ENCODE data around the gene PJVK. TPM values are rescaled to one million over a fixed set of nuclear protein-coding genes. Genes with fewer than 3 reads are reported as not detected.

Gene PJVK
- total RNA-seq, 1 experiment from 2014 or later, result 8.9 TPM

DNA sequence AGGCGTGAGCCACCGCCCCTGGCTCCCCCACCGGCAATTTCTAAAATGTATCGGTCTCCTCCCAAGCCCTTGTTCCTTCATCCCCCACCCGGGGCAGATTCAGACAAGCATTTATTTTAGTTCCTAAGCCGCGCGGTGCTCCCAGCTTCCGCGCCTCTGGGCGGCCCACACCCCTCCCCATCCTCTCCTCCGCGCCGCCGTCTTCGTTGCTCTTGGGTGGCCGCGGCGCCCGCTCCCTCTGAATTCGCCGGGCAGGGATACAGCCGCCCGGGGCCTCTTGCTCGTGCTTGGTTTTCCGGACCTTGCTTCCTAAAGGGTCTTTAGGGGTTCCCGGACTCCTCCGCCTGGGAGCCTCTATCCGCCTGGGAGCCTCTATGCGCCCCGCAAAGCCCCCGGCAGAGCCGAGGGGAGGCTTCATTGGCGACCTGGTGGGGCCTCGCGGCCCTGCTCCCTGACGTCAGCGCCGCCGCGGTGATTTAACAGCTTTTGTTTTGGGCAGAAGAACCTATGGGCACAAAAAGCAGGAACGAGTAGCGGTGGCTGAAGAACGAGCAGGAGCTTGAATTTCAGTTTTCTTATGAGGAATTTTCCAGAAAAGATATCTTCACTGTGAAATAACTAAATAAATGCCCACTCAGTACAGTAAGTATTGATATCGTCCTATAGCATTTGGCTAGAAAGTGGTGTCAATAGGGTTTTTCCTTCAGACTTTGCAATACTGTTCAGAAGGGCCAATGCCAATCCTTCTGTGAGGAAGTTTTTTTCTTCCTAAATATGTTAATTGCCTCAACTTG lies 37.5 kb upstream of the PJVK start:
- Histone ChIP-seq H3K9ac (ENCODE audit: low read length) (peak overlapping the region; percentile 58), H4K20me1 (ENCODE audit: insufficient read depth, low read depth, low read length) (no peaks in the 10 kb centered on the region), H3K27ac (ENCODE audit: low read length) (no peak overlapping the region), H3K36me3 (ENCODE audit: insufficient read depth, low read length) (no peaks in the 10 kb centered on the region), H3K9me2 (replicated peaks; ENCODE audit: insufficient read depth, low read length) (no peaks in the 10 kb centered on the region), H3K9me3 (ENCODE audit: low read length) (no peaks in the 10 kb centered on the region), H3K4me1 (ENCODE audit: low read length) (peaks cover 23% of the 10 kb centered on the region), H3K4me2 (ENCODE audit: low read depth, low read length, poor library complexity, severe bottlenecking) (peak overlapping the region; percentile 96), H3K79me2 (ENCODE audit: low read length) (no peaks in the 10 kb centered on the region), H2AFZ (ENCODE audit: low read length) (peak overlapping the region; percentile 82), H3K27me3 (ENCODE audit: low read length) (no peaks in the 10 kb centered on the region), H3K4me3 (ENCODE audit: low read length) (peak overlapping the region; percentile 71)
- peak; percentile 86 for DNase-seq

DNA sequence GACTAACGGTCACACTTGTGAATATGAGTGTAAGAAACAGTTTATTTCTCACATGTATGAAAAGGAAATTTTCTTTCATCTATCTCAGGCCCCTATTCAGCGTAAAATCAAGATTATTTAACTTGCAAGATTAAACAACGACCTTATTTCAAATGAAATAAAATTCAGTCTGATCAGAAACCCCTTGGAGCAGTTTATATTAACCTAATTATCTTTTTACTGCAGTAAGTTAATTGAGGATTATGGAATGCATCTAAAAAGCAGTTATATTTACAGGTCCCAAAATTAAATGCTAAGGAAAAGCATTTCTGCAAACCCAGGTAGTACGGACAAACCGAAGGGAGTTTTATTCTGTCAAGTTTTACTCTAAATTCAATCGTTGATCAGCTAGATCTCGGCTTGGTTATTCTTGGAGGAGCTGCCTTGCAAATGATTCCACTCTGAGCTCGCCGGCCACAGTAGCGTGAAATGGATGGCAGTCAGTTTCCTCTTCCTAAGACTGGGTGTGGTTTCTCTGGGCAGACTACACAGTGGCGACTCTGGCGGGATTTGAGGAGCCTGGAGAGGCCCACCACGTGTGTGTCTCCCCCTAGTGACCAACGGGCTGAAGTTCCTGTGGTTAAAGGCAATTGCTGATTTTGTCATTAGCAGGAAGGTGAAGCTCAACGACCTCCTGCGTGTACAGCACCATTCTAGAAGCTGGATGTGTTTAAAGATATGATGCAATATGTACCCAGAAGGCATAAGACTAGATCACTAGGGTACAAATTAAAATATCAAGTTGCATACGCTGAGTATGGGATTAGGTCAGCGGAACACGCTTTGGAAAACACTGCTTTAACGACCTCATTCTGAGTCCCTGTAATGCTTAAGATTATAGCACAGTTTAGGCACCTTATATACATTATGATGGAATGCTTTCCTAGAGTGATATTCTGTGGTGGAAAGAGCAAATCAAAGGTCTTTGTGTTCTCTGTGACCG lies 36.6 kb upstream of the PJVK start:
- H3K4me1 ChIP-seq (ENCODE audit: low read length), result peaks cover 23% of the 10 kb centered on the region
- no peaks in the 10 kb centered on the region for H3K9me2 ChIP-seq (replicated peaks; ENCODE audit: insufficient read depth, low read length)
- peak overlapping the region; percentile 58 for H3K9ac ChIP-seq (ENCODE audit: low read length)
- H4K20me1 ChIP-seq (ENCODE audit: insufficient read depth, low read depth, low read length), result no peaks in the 10 kb centered on the region
- H3K27ac ChIP-seq (ENCODE audit: low read length), result no peak overlapping the region
- peak; percentile 95 for DNase-seq
- no peaks in the 10 kb centered on the region for H3K27me3 ChIP-seq (ENCODE audit: low read length)
- no peaks in the 10 kb centered on the region for H3K9me3 ChIP-seq (ENCODE audit: low read length)
- H2AFZ ChIP-seq (ENCODE audit: low read length), result peak overlapping the region; percentile 82
- H3K4me3 ChIP-seq (ENCODE audit: low read length), result peak overlapping the region; percentile 71
- peak overlapping the region; percentile 96 for H3K4me2 ChIP-seq (ENCODE audit: low read depth, low read length, poor library complexity, severe bottlenecking)
- no peaks in the 10 kb centered on the region for H3K79me2 ChIP-seq (ENCODE audit: low read length)
- no peaks in the 10 kb centered on the region for H3K36me3 ChIP-seq (ENCODE audit: insufficient read depth, low read length)

DNA sequence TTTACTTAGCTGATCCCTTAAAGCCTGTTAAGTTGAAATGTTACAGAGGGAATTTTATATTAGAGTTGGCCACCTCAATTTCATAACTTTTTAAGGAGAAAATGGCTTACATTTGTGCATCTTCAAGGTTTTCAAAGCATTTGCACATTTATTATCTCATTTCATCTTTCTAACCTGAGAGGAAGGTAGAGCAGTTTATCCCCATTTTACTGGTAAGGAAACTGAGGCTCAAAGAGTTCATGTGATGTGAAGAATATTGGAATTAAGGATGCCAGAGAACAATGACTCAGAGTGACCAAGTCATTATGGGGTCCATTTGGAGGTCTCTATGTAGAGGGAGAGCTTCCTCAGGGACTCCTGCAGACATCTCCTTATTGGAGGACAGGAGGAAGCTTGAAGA lies 35.2 kb upstream of the PJVK start:
- H4K20me1 ChIP-seq (ENCODE audit: insufficient read depth, low read depth, low read length), result no peaks in the 10 kb centered on the region
- no peak for DNase-seq
- H3K36me3 ChIP-seq (ENCODE audit: insufficient read depth, low read length), result no peaks in the 10 kb centered on the region
- no peak overlapping the region for H3K9ac ChIP-seq (ENCODE audit: low read length)
- H3K27ac ChIP-seq (ENCODE audit: low read length), result no peak overlapping the region
- H3K9me3 ChIP-seq (ENCODE audit: low read length), result no peaks in the 10 kb centered on the region
- H3K4me1 ChIP-seq (ENCODE audit: low read length), result peaks cover 23% of the 10 kb centered on the region
- no peaks in the 10 kb centered on the region for H3K27me3 ChIP-seq (ENCODE audit: low read length)
- H2AFZ ChIP-seq (ENCODE audit: low read length), result no peak overlapping the region
- H3K79me2 ChIP-seq (ENCODE audit: low read length), result no peaks in the 10 kb centered on the region
- no peaks in the 10 kb centered on the region for H3K9me2 ChIP-seq (replicated peaks; ENCODE audit: insufficient read depth, low read length)
- no peak overlapping the region for H3K4me2 ChIP-seq (ENCODE audit: low read depth, low read length, poor library complexity, severe bottlenecking)
- no peak overlapping the region for H3K4me3 ChIP-seq (ENCODE audit: low read length)

DNA sequence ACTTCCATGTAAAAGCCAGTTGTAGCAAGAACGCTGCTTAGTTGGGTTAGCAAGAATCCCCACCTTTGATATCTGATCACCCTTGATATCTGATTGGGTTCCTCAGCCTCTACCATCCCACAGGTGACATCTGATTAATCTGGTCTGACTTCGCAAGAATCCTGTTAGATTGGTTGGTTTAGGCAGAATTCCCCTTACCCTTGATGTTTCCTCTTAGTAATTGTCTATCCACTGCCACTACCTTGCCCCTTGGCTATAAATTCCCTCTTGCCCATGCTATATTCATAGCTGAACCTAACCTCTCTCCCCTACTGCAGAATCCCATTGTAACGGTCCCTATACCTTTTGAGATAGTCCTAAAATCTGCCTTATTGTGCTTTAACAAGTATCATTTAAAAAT lies 33.3 kb upstream of the PJVK start:
- H4K20me1 ChIP-seq (ENCODE audit: insufficient read depth, low read depth, low read length), result no peaks in the 10 kb centered on the region
- peaks cover 23% of the 10 kb centered on the region for H3K4me1 ChIP-seq (ENCODE audit: low read length)
- H3K4me3 ChIP-seq (ENCODE audit: low read length), result no peak overlapping the region
- no peaks in the 10 kb centered on the region for H3K36me3 ChIP-seq (ENCODE audit: insufficient read depth, low read length)
- no peak overlapping the region for H3K27ac ChIP-seq (ENCODE audit: low read length)
- no peak overlapping the region for H3K4me2 ChIP-seq (ENCODE audit: low read depth, low read length, poor library complexity, severe bottlenecking)
- no peaks in the 10 kb centered on the region for H3K27me3 ChIP-seq (ENCODE audit: low read length)
- no peak for DNase-seq
- no peaks in the 10 kb centered on the region for H3K9me3 ChIP-seq (ENCODE audit: low read length)
- H3K9me2 ChIP-seq (replicated peaks; ENCODE audit: insufficient read depth, low read length), result no peaks in the 10 kb centered on the region
- no peak overlapping the region for H3K9ac ChIP-seq (ENCODE audit: low read length)
- no peaks in the 10 kb centered on the region for H3K79me2 ChIP-seq (ENCODE audit: low read length)
- H2AFZ ChIP-seq (ENCODE audit: low read length), result no peak overlapping the region

DNA sequence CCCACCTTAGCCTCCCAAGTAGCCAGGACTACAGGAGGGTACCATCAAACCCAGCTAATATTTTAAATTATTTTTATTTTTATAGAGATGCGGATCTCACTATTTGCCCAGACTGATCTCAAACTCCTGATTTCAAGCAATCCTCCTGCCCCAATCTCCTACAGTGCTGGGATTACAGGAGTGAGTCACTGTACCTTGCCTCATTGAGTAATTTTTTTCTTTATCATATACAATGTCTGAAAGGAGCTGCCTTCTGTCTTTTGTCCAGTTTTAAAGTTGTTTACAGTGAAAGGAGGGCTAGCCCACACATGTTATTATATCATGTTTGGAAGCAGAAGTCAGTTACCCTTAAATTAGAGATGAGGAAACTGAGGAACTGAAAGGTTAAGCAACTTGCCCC lies 32.8 kb upstream of the PJVK start:
- Histone ChIP-seq H3K79me2 (ENCODE audit: low read length) (no peaks in the 10 kb centered on the region), H3K4me3 (ENCODE audit: low read length) (no peak overlapping the region), H3K27ac (ENCODE audit: low read length) (no peak overlapping the region), H3K4me2 (ENCODE audit: low read depth, low read length, poor library complexity, severe bottlenecking) (no peak overlapping the region), H3K36me3 (ENCODE audit: insufficient read depth, low read length) (no peaks in the 10 kb centered on the region), H3K4me1 (ENCODE audit: low read length) (peaks cover 18% of the 10 kb centered on the region), H4K20me1 (ENCODE audit: insufficient read depth, low read depth, low read length) (no peaks in the 10 kb centered on the region), H3K27me3 (ENCODE audit: low read length) (no peaks in the 10 kb centered on the region), H3K9me3 (ENCODE audit: low read length) (no peaks in the 10 kb centered on the region), H3K9ac (ENCODE audit: low read length) (no peak overlapping the region), H2AFZ (ENCODE audit: low read length) (no peak overlapping the region), H3K9me2 (replicated peaks; ENCODE audit: insufficient read depth, low read length) (no peaks in the 10 kb centered on the region)
- no peak for DNase-seq

DNA sequence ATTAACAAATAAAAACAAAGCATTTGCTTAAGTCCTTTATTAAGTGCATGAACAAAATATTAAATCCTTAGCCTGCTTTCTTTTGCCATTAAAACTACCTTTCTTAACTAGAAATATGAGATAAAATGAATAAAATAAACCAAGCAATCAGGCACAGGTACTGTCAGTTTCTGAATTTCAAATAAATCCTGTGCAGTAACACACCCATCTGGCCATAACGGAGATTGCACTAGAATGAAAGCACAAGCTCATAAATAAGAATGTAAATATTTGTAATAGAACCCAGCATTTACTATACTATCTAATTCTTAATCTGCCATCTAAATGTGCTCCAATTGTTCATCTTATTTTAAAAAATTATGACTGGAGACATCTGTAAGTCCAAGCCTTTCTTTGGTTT lies 32.1 kb upstream of the PJVK start:
- H3K79me2 ChIP-seq (ENCODE audit: low read length), result no peaks in the 10 kb centered on the region
- H3K9me3 ChIP-seq (ENCODE audit: low read length), result no peaks in the 10 kb centered on the region
- H2AFZ ChIP-seq (ENCODE audit: low read length), result no peak overlapping the region
- H3K4me1 ChIP-seq (ENCODE audit: low read length), result peaks cover 11% of the 10 kb centered on the region
- H3K36me3 ChIP-seq (ENCODE audit: insufficient read depth, low read length), result no peaks in the 10 kb centered on the region
- H3K4me2 ChIP-seq (ENCODE audit: low read depth, low read length, poor library complexity, severe bottlenecking), result no peak overlapping the region
- H3K27ac ChIP-seq (ENCODE audit: low read length), result no peak overlapping the region
- no peaks in the 10 kb centered on the region for H3K27me3 ChIP-seq (ENCODE audit: low read length)
- no peaks in the 10 kb centered on the region for H4K20me1 ChIP-seq (ENCODE audit: insufficient read depth, low read depth, low read length)
- no peak overlapping the region for H3K4me3 ChIP-seq (ENCODE audit: low read length)
- no peaks in the 10 kb centered on the region for H3K9me2 ChIP-seq (replicated peaks; ENCODE audit: insufficient read depth, low read length)
- DNase-seq, result peak; percentile 50
- H3K9ac ChIP-seq (ENCODE audit: low read length), result no peak overlapping the region

DNA sequence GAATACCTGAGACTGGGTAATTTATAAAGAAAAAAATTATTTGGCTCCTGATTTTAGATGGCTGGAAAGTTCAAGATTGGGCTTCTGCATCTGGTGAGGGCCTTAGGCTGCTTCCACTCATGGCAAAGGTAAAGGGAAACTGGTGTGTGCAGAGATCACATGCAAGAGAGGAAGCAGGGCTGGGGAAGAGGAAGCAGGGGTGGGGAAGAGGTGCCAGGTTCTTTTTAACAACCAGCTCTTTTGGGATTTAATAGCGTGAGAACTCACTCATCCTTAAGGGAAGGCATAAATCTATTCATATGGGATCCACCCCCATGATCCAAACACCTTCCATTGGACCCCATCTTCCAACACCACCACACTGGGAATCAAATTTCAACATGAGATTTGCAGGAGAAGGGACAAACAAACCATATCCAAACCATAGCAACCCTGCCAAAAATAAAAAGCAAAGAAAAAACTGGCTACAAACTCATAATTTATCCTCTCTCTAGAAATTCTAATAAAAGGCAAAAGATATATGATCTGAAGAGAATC lies 30.6 kb upstream of the PJVK start:
- H2AFZ ChIP-seq (ENCODE audit: low read length), result no peak overlapping the region
- no peak overlapping the region for H3K27ac ChIP-seq (ENCODE audit: low read length)
- no peaks in the 10 kb centered on the region for H4K20me1 ChIP-seq (ENCODE audit: insufficient read depth, low read depth, low read length)
- H3K9me2 ChIP-seq (replicated peaks; ENCODE audit: insufficient read depth, low read length), result no peaks in the 10 kb centered on the region
- no peaks in the 10 kb centered on the region for H3K79me2 ChIP-seq (ENCODE audit: low read length)
- no peaks in the 10 kb centered on the region; the same call in 1 of the 2 replicates for H3K4me1 ChIP-seq (ENCODE audit: low read length)
- H3K36me3 ChIP-seq (ENCODE audit: insufficient read depth, low read length), result no peaks in the 10 kb centered on the region
- no peaks in the 10 kb centered on the region for H3K9me3 ChIP-seq (ENCODE audit: low read length)
- no peak overlapping the region for H3K4me3 ChIP-seq (ENCODE audit: low read length)
- no peaks in the 10 kb centered on the region for H3K27me3 ChIP-seq (ENCODE audit: low read length)
- H3K9ac ChIP-seq (ENCODE audit: low read length), result no peak overlapping the region
- no peak for DNase-seq
- H3K4me2 ChIP-seq (ENCODE audit: low read depth, low read length, poor library complexity, severe bottlenecking), result no peak overlapping the region

DNA sequence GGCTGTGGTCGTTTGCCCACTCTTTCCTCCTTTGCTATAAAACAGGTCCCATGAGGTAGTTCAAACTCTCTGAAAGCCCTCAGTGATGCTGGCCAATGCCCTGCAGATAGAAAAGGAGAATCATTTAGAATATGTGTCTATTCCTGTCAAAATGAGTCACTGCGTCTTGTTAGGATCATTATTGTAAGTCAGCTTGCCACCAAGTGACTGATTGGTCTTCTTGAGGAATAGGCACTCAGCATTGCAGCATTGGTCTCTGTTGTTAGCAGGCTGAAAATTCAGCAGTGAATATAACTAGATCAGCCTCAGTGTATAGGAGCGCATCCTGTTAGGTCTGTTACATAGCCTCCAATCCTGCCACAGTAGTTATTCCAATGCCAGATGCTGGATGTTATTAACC lies 29.1 kb upstream of the PJVK start:
- Histone ChIP-seq H3K4me3 (ENCODE audit: low read length) (no peak overlapping the region), H3K27ac (ENCODE audit: low read length) (no peak overlapping the region), H3K4me2 (ENCODE audit: low read depth, low read length, poor library complexity, severe bottlenecking) (no peak overlapping the region), H3K9me3 (ENCODE audit: low read length) (no peaks in the 10 kb centered on the region), H3K79me2 (ENCODE audit: low read length) (no peaks in the 10 kb centered on the region), H4K20me1 (ENCODE audit: insufficient read depth, low read depth, low read length) (no peaks in the 10 kb centered on the region), H2AFZ (ENCODE audit: low read length) (no peak overlapping the region), H3K36me3 (ENCODE audit: insufficient read depth, low read length) (no peaks in the 10 kb centered on the region), H3K27me3 (ENCODE audit: low read length) (no peaks in the 10 kb centered on the region), H3K9ac (ENCODE audit: low read length) (no peak overlapping the region), H3K9me2 (replicated peaks; ENCODE audit: insufficient read depth, low read length) (no peaks in the 10 kb centered on the region), H3K4me1 (ENCODE audit: low read length) (no peaks in the 10 kb centered on the region; the same call in 1 of the 2 replicates)
- no peak for DNase-seq
